Measurements from ENCODE around the gene EMD. TPM values are rescaled to one million over a fixed set of nuclear protein-coding genes. Genes with fewer than 3 reads are reported as not detected.

EMD gene
- total and polyA plus RNA-seq, 10 donors, result 29.8 to 83.1 (median 54.3) TPM

DNA sequence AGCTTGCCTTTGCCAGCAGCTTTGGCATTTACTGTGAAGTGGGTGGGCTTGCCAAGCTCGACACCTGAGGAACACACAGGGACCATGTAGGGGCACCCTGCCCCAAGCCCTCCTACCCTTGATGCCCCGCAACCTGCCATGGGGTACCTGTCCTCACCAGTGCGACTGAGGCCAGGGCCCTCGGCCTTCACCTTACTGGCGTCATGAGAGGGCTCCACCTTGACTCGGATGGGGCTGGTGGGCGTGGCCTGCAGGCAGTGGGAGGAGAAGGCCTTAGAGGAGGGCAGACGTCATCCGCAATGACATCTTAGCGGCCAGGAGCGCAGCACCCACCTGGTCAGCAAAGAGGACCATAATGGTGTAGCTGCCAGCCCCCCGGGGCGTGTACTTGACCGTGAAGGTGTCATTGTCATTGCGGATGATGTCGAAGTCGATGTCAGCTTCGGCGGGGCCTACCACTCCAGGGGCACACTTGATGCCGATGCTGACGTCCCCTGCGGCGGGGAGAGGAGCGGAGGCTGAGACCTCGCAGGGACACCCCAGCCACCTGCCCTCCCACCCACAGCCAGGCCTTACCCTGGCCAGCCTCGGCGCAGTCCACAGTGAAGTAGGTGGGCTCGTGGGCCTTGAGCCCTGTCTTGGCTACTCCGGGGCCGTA lies 16.9 kb upstream of the EMD start:
- TF ChIP-seq, protein P1, sequence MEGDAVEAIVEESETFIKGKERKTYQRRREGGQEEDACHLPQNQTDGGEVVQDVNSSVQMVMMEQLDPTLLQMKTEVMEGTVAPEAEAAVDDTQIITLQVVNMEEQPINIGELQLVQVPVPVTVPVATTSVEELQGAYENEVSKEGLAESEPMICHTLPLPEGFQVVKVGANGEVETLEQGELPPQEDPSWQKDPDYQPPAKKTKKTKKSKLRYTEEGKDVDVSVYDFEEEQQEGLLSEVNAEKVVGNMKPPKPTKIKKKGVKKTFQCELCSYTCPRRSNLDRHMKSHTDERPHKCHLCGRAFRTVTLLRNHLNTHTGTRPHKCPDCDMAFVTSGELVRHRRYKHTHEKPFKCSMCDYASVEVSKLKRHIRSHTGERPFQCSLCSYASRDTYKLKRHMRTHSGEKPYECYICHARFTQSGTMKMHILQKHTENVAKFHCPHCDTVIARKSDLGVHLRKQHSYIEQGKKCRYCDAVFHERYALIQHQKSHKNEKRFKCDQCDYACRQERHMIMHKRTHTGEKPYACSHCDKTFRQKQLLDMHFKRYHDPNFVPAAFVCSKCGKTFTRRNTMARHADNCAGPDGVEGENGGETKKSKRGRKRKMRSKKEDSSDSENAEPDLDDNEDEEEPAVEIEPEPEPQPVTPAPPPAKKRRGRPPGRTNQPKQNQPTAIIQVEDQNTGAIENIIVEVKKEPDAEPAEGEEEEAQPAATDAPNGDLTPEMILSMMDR (IDR thresholded peaks at IDR 0.05 in 8 of 11, conservative IDR thresholded peaks at IDR 0.05 in 3 of 11), result no peak
- TF ChIP-seq POLR2A (IDR thresholded peaks at IDR 0.05), result no peak
- peak in 2 of 3 donors; percentile 37 to 67 for TF ChIP-seq POLR2AphosphoS5 (IDR thresholded peaks at IDR 0.05)
- peak overlapping the region in 1 of 8 donors; percentile 24 for H3K27ac ChIP-seq
- no peaks in the 10 kb centered on the region for H3K27me3 ChIP-seq (replicated peaks in 1 of 7)
- H3K36me3 ChIP-seq, result peaks cover 0 to 100% (median 81%) of the 10 kb centered on the region in 6 donors
- 85 to 96% (median 90%) methylated on average over 7 to 30 of the region's 30 CpGs for WGBS, 5 donors
- peaks cover 0 to 20% (median 6%) of the 10 kb centered on the region in 6 donors for H3K4me1 ChIP-seq
- intact Hi-C loops (cut with DNase I; ENCODE audit: low total_unique reads), result no loop called here
- no peak overlapping the region for H3K4me3 ChIP-seq
- H3K9me3 ChIP-seq, result no peaks in the 10 kb centered on the region
- DNase-seq, result no peak

DNA sequence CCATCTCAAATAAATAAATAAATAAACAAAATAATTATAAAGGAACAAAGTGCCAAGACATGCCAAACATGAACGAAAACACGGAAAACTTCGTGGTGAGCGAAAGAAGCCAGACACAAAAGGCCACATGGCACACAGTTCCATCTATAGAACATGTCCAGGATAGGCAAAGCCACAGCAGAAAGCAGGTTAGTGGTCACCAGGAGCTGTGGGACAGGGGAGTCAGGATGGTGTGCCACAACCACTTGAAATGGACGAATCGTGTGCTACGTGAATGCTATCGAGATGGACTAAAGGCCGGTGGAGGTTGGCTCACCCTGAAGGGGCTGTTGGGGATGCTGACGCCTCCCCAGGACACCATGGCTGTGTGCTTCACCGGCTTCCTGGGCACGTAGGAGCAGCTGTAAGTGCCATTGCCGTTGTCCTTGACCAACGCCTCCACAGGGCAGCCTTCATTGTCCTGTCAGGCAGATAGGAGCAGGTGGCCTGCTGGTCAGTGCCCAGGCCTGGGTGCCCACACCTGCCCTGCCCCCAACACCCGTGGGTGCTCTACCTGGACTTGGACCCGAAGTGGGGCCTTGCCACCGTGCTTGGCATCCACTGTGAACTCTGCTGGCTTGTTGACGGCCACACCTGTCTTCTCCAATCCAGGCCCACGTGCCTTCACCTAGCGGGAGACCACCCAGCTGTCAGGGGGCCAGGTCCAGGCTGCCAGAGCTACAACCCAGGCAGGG lies 15.2 kb upstream of the EMD start:
- no peak overlapping the region for H3K27ac ChIP-seq
- no peaks in the 10 kb centered on the region for H3K27me3 ChIP-seq (replicated peaks in 1 of 7)
- peaks cover 2 to 34% (median 21%) of the 10 kb centered on the region in 6 donors for H3K4me1 ChIP-seq
- H3K4me3 ChIP-seq, result no peak overlapping the region
- no peaks in the 10 kb centered on the region for H3K9me3 ChIP-seq
- TF ChIP-seq POLR2A (IDR thresholded peaks at IDR 0.05) (no peak), POLR2AphosphoS5 (IDR thresholded peaks at IDR 0.05) (peak in 1 of 3 donors; percentile 35)
- peaks cover 0 to 93% (median 75%) of the 10 kb centered on the region in 6 donors for H3K36me3 ChIP-seq
- no peak for DNase-seq
- intact Hi-C loops (cut with DNase I; ENCODE audit: low total_unique reads), result no loop called here
- 81 to 94% (median 88%) methylated on average over 12 to 20 of the region's 20 CpGs for WGBS, 5 donors

DNA sequence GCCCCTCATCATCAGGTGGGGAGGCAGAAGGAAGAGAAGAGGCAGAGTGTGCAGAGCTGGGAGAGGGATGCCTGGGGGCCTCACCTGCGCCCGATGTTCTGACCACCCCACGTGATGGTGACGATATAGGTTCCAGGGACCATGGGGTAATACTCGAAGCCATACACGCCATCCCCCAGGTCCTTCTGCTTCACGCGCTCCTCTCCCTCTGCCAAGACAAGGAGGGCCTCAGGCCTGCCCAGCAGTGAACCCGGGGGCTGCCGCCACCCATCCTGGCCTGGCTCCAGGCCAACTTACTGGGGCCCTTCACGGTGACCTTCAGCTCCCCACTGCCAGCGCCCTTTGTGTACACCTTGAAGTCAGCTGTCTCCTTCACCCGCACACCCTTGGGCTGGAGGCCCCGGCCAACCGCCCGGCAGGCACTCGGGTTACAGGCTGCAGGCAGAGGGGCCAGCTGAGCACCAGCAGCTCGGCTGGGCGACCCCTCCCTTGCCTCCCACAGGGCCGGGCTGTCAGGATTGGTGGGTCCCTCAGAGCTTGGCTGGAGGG lies 14.0 kb upstream of the EMD start:
- Histone ChIP-seq H3K4me3 (no peak overlapping the region), H3K9me3 (no peaks in the 10 kb centered on the region), H3K36me3 (peaks cover 0 to 81% (median 65%) of the 10 kb centered on the region in 6 donors), H3K27me3 (replicated peaks in 1 of 7) (no peaks in the 10 kb centered on the region), H3K4me1 (peaks cover 7 to 45% (median 28%) of the 10 kb centered on the region in 6 donors), H3K27ac (peak overlapping the region in 2 of 8 donors; percentile 90 to 94)
- intact Hi-C loops (cut with DNase I; ENCODE audit: low total_unique reads), result no loop called here
- TF ChIP-seq, protein P1 (IDR thresholded peaks at IDR 0.05 in 8 of 11, conservative IDR thresholded peaks at IDR 0.05 in 3 of 11), result no peak
- TF ChIP-seq POLR2AphosphoS5 (IDR thresholded peaks at IDR 0.05), result no peak
- no peak for TF ChIP-seq POLR2A (IDR thresholded peaks at IDR 0.05)
- WGBS, 5 donors, result 82 to 87% (median 85%) methylated on average over 17 to 20 of the region's 20 CpGs; no CpG with 5 or more reads in 1 of the 5 donors
- DNase-seq, result no peak

DNA sequence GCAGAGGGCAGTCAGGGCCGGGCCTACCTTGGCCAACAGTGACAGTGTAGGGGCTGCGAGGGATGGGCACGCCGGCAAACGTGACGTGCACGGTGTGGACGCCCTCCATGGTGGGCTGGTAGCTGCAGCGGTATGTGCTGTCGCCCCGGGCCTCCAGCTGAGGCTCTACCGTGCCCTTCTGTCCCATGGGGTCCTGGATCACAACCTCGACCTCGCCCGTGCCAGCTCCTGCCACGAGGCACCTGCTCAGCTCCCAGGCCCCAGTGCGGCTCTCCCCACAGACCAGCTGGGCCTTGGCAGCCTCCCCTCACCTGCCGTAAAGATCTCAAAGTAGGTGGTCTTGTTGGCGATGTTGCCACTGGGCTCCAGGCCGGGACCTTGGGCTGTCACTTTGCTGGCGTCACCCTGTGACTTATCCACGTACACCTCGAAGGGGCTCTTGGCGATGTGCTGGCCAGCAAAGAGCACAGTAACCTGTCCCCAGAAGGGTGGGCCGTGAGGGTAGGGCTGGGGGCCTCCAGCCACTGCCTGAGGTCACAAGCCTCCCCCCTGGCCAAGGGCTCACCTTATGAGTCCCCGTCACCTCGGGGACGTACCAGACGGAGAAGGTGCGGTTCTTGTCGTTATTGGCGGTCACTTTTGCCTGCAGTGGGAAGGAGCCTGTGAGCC lies 13.0 kb upstream of the EMD start:
- Histone ChIP-seq H3K27ac (peak overlapping the region in 5 of 8 donors; percentile 27 to 94 (median 88)), H3K4me1 (peaks cover 7 to 47% (median 28%) of the 10 kb centered on the region in 6 donors), H3K4me3 (no peak overlapping the region), H3K27me3 (replicated peaks in 1 of 7) (no peaks in the 10 kb centered on the region), H3K9me3 (no peaks in the 10 kb centered on the region), H3K36me3 (peaks cover 0 to 71% (median 61%) of the 10 kb centered on the region in 6 donors)
- no peak for DNase-seq
- TF ChIP-seq POLR2AphosphoS5 (IDR thresholded peaks at IDR 0.05), result peak; percentile 4 to 55 (median 18)
- TF ChIP-seq POLR2A (IDR thresholded peaks at IDR 0.05), result no peak
- intact Hi-C loops (cut with DNase I; ENCODE audit: low total_unique reads), result no loop called here
- WGBS, 5 donors, result 85 to 95% (median 89%) methylated on average over 12 to 32 of the region's 32 CpGs
